ENCODE results near the gene LILRB3.
"Not testable (repeated sequence)": the region's sequence is repeated elsewhere in the genome, so short reads cannot be mapped to it uniquely, and the experiment has no call there.

DNA sequence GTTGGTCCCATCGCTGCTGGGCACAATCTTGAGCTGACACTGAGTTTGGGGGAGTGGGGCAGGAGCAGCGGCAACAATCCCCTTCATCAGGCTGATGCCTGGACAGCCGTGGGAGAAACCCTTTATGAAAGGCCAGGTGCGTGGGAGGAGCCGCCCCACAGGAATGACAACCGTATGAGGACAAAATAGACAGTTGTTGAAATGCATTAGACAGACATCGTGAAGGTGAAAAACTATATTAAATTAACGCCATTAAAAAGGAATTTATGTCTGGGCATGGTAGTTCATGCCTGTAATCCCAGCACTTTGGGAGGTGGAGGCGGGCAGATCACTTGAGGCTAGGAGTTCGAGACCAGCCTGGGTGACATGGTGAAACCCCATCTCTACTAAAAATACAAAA, 1.8 kb upstream of the LILRB3 start:
- TF ChIP-seq POLR2A, POLR2AphosphoS5 (IDR thresholded peaks at IDR 0.05): not testable (repeated sequence)

Measured in sigmoid colon (tissue), 4 donors.